Naive thymus-derived CD8-positive, alpha-beta T cell (primary cell): ENCODE results near the gene POC5. TPM values are rescaled to one million over a fixed set of nuclear protein-coding genes. Genes with fewer than 3 reads are reported as not detected.

Experiments
- ATAC-seq, 2 donors: fragments of 150-1000 bp; cut with Tn5 transposase in 1 of 2; sonication (Bioruptor Pico), chemical (Tn5 transposase) in 1 of 2; 1 replicate in 1 of 2; 2 replicates in 1 of 2; pipeline ENCODE4 v1.10.0; 2021; ENCODE audit warnings: mild to moderate bottlenecking in 2 of 2, moderate library complexity in 2 of 2
- POLR2A ChIA-PET: fragments of 350-600 bp; sonication (Branson Sonifier 250); formaldehyde crosslinking; loops from one replicate; lab custom pipeline; 2021; ENCODE audit warnings: antibody characterized with exemption; lab: Charles Lee
- DNase-seq, 10 donors: peaks; one replicate each; pipeline versions ENCODE4 v3.0.0 to v3.0.0-alpha.2; 2020 to 2022
- H3K27ac Mint-ChIP-seq, 10 donors: one replicate each; pipeline ENCODE4 v1.8.0; 2020 to 2022; ENCODE audit warnings: mild to moderate bottlenecking in 10 of 10, mixed read lengths in 10 of 10, moderate library complexity in 4 of 10, inconsistent platforms in 1 of 10
- H3K27me3 Mint-ChIP-seq, 5 donors: one replicate each; pipeline ENCODE4 v1.8.0; 2021 to 2022; ENCODE audit warnings: mixed read lengths in 5 of 5
- H3K36me3 Mint-ChIP-seq, 3 donors: one replicate each; pipeline ENCODE4 v1.8.0; 2020 to 2022; ENCODE audit warnings: mixed read lengths in 3 of 3, mild to moderate bottlenecking in 2 of 3, inconsistent platforms in 1 of 3
- H3K4me1 Mint-ChIP-seq, 4 donors: one replicate each; pipeline ENCODE4 v1.8.0; 2021 to 2022; ENCODE audit warnings: mixed read lengths in 4 of 4
- H3K4me3 Mint-ChIP-seq, 10 donors: one replicate each; pipeline ENCODE4 v1.8.0; 2020 to 2022; ENCODE audit warnings: mild to moderate bottlenecking in 10 of 10, mixed read lengths in 10 of 10, moderate library complexity in 6 of 10, inconsistent platforms in 1 of 10
- H3K9me3 Mint-ChIP-seq, 9 donors: one replicate each; pipeline ENCODE4 v1.8.0; 2020 to 2022; ENCODE audit warnings: mixed read lengths in 9 of 9, mild to moderate bottlenecking in 3 of 9, inconsistent platforms in 1 of 9, moderate library complexity in 1 of 9
- polyA plus RNA-seq, 3 donors: library from polyadenylated mRNA; unstranded; fragments of 300-500 nt; fragmentation: Illumina TruSeq; gene quantifications; one replicate each; pipeline ENCODE4 v1.2.3, GENCODE V29; 2021
- total RNA-seq, 8 experiments: library from RNA in 2 of 8; stranded (reverse) in 2 of 8; gene quantifications; one replicate each; pipeline ENCODE4 v1.2.3 and lab custom pipeline; 2021 to 2026

Gene POC5
- total and polyA plus RNA-seq, 5 experiments from 2014 or later, result 6.8 to 17.2 (median 13.3) TPM

- POLR2A ChIA-PET, result no interaction called here
- Mint-ChIP-seq H3K4me1 (peaks cover 7 to 18% (median 15%) of the 10 kb centered on the region in 4 donors), H3K27me3 (peaks cover 0 to 7% (median 0%) of the 10 kb centered on the region in 5 donors), H3K27ac (peak overlapping the region in 9 of 10 donors; percentile 32 to 91 (median 86)), H3K4me3 (peak overlapping the region; percentile 75 to 87 (median 82)), H3K9me3 (no peaks in the 10 kb centered on the region), H3K36me3 (peaks cover 5 to 19% (median 12%) of the 10 kb centered on the region in 3 donors)
- peak; percentile 61 to 93 for ATAC-seq
- DNase-seq, result peak in 5 of 10 donors; percentile 8 to 63 (median 15)
Observed at GRCh38 chr5:75668977-75669689, 48.1 kb downstream of the POC5 start.

GRCh38 chr5:75668445-75668844 is 48.8 kb downstream of the POC5 start:
- Mint-ChIP-seq H3K36me3 (peaks cover 5 to 17% (median 10%) of the 10 kb centered on the region in 3 donors), H3K27ac (peak overlapping the region in 5 of 10 donors; percentile 22 to 91 (median 88)), H3K9me3 (no peaks in the 10 kb centered on the region), H3K27me3 (peaks cover 0 to 7% (median 0%) of the 10 kb centered on the region in 5 donors), H3K4me3 (peak overlapping the region; percentile 75 to 87 (median 82)), H3K4me1 (peaks cover 7 to 18% (median 15%) of the 10 kb centered on the region in 4 donors)
- DNase-seq, result no peak
- no peak for ATAC-seq
- POLR2A ChIA-PET, result no interaction called here

- Mint-ChIP-seq H3K27me3 (peaks cover 0 to 7% (median 0%) of the 10 kb centered on the region in 5 donors), H3K27ac (no peak overlapping the region), H3K4me3 (no peak overlapping the region), H3K9me3 (no peaks in the 10 kb centered on the region), H3K4me1 (peaks cover 7 to 18% (median 15%) of the 10 kb centered on the region in 4 donors), H3K36me3 (peaks cover 4 to 8% (median 4%) of the 10 kb centered on the region in 3 donors)
- no peak for ATAC-seq
- DNase-seq, result no peak
- POLR2A ChIA-PET, result no interaction called here
Observed at GRCh38 chr5:75667586-75667985, 49.7 kb downstream of the POC5 start.

GRCh38 chr5:75666801-75667200 is 50.4 kb downstream of the POC5 start:
- H3K27ac Mint-ChIP-seq, result no peak overlapping the region
- no peak overlapping the region for H3K4me3 Mint-ChIP-seq
- H3K4me1 Mint-ChIP-seq, result peaks cover 7 to 18% (median 15%) of the 10 kb centered on the region in 4 donors
- ATAC-seq (no peak), DNase-seq (no peak)
- H3K9me3 Mint-ChIP-seq, result no peaks in the 10 kb centered on the region
- H3K36me3 Mint-ChIP-seq, result peaks cover 0 to 4% (median 0%) of the 10 kb centered on the region in 3 donors
- peaks cover 0 to 7% (median 0%) of the 10 kb centered on the region in 5 donors for H3K27me3 Mint-ChIP-seq
- POLR2A ChIA-PET, result no interaction called here

GRCh38 chr5:75664979-75665378 is 52.3 kb downstream of the POC5 start:
- Mint-ChIP-seq H3K4me3 (no peak overlapping the region), H3K27me3 (peaks cover 0 to 7% (median 0%) of the 10 kb centered on the region in 5 donors), H3K9me3 (no peaks in the 10 kb centered on the region), H3K4me1 (peaks cover 7 to 18% (median 15%) of the 10 kb centered on the region in 4 donors), H3K27ac (no peak overlapping the region), H3K36me3 (no peaks in the 10 kb centered on the region)
- no peak for DNase-seq
- POLR2A ChIA-PET, result no interaction called here
- no peak for ATAC-seq

GRCh38 chr5:75663579-75664284 is 53.5 kb downstream of the POC5 start:
- ATAC-seq, result no peak
- Mint-ChIP-seq H3K27me3 (peaks cover 0 to 7% (median 0%) of the 10 kb centered on the region in 5 donors), H3K4me3 (no peak overlapping the region), H3K4me1 (peaks cover 2 to 9% (median 6%) of the 10 kb centered on the region in 4 donors), H3K36me3 (no peaks in the 10 kb centered on the region), H3K9me3 (no peaks in the 10 kb centered on the region), H3K27ac (no peak overlapping the region)
- POLR2A ChIA-PET, result no interaction called here
- no peak for DNase-seq

GRCh38 chr5:75662061-75662460 is 55.2 kb downstream of the POC5 start:
- no peak for ATAC-seq
- POLR2A ChIA-PET, result interaction anchor here (0.7 kb wide), 1 partner anchor 292 kb away, joined by 6 read pairs; no protein-coding TSS in a partner anchor
- no peak overlapping the region for H3K4me3 Mint-ChIP-seq

GRCh38 chr5:75660678-75661465 is 56.4 kb downstream of the POC5 start:
- H3K4me3 Mint-ChIP-seq, result no peak overlapping the region
- H3K36me3 Mint-ChIP-seq, result no peaks in the 10 kb centered on the region
- H3K27me3 Mint-ChIP-seq, result no peaks in the 10 kb centered on the region
- H3K4me1 Mint-ChIP-seq, result peaks cover 0 to 2% (median 0%) of the 10 kb centered on the region in 4 donors
- H3K27ac Mint-ChIP-seq, result no peak overlapping the region
- ATAC-seq, result no peak
- POLR2A ChIA-PET, result no interaction called here
- DNase-seq, result no peak
- no peaks in the 10 kb centered on the region for H3K9me3 Mint-ChIP-seq

More at GRCh38 chr5:75662061-75662460, 55.2 kb downstream of the POC5 start:
- DNase-seq, result no peak
- Mint-ChIP-seq H3K9me3 (no peaks in the 10 kb centered on the region), H3K27me3 (peaks cover 0 to 5% (median 0%) of the 10 kb centered on the region in 5 donors), H3K36me3 (no peaks in the 10 kb centered on the region), H3K4me1 (no peaks in the 10 kb centered on the region), H3K27ac (no peak overlapping the region)

GRCh38 chr5:75659791-75660450 is 57.3 kb downstream of the POC5 start:
- Mint-ChIP-seq H3K27ac (no peak overlapping the region), H3K9me3 (no peaks in the 10 kb centered on the region), H3K4me1 (peaks cover 0 to 2% (median 0%) of the 10 kb centered on the region in 4 donors), H3K4me3 (no peak overlapping the region), H3K36me3 (no peaks in the 10 kb centered on the region), H3K27me3 (peaks cover 0 to 3% (median 0%) of the 10 kb centered on the region in 5 donors)
- DNase-seq, result no peak
- POLR2A ChIA-PET, result no interaction called here
- ATAC-seq, result no peak

- no peaks in the 10 kb centered on the region for H3K9me3 Mint-ChIP-seq
- H3K36me3 Mint-ChIP-seq, result no peaks in the 10 kb centered on the region
- H3K4me3 Mint-ChIP-seq, result peak overlapping the region in 9 of 10 donors; percentile 48 to 74 (median 54)
- DNase-seq (no peak), ATAC-seq (no peak)
- peaks cover 0 to 2% (median under 1%) of the 10 kb centered on the region in 4 donors for H3K4me1 Mint-ChIP-seq
- H3K27me3 Mint-ChIP-seq, result peaks cover 0 to 9% (median 1%) of the 10 kb centered on the region in 5 donors
- POLR2A ChIA-PET, result no interaction called here
- H3K27ac Mint-ChIP-seq, result peak overlapping the region in 2 of 10 donors; percentile 4 to 29
Observed at GRCh38 chr5:75656311-75657003, 60.8 kb downstream of the POC5 start.

- H3K36me3 Mint-ChIP-seq, result no peaks in the 10 kb centered on the region
- H3K9me3 Mint-ChIP-seq, result no peaks in the 10 kb centered on the region
- peaks cover 0 to 2% (median under 1%) of the 10 kb centered on the region in 4 donors for H3K4me1 Mint-ChIP-seq
- ATAC-seq (no peak), DNase-seq (no peak)
- POLR2A ChIA-PET, result no interaction called here
- no peak overlapping the region for H3K27ac Mint-ChIP-seq
- H3K27me3 Mint-ChIP-seq, result peaks cover 0 to 9% (median 1%) of the 10 kb centered on the region in 5 donors
- H3K4me3 Mint-ChIP-seq, result no peak overlapping the region
Observed at GRCh38 chr5:75654693-75655295, 62.4 kb downstream of the POC5 start.
